GM12891 (cell line): Measurements from ENCODE around the gene SLC44A3.
"Not testable (repeated sequence)": the region's sequence is repeated elsewhere in the genome, so short reads cannot be mapped to it uniquely, and the experiment has no call there.

Source experiments
- DNase-seq: peaks from one replicate; pipeline ENCODE4 v3.0.0; 2011; ENCODE audit warnings: low spot score; ENCODE audit not compliant: insufficient read length
- FAIRE-seq: peaks from 2 replicates; lab custom pipeline; 2011; peaks lifted over from hg19 to GRCh38; lab: Jason Lieb, UNC
- PAX5 ChIP-seq: IDR thresholded peaks from 2 replicates; pipeline ENCODE4 v1.6.1; 2011; ENCODE audit warnings: low read length, moderate library complexity, mild to moderate bottlenecking; ENCODE audit not compliant: insufficient read depth, severe bottlenecking
- POLR2A ChIP-seq: IDR thresholded peaks from 2 replicates; pipeline ENCODE4 v1.6.1; 2011; ENCODE audit warnings: low read depth, low read length, control low read depth
- POLR2AphosphoS5 ChIP-seq: IDR thresholded peaks from 2 replicates; pipeline ENCODE4 v1.6.1; 2011; ENCODE audit warnings: low read depth, low read length, control low read depth
- POU2F2 ChIP-seq: IDR thresholded peaks from 2 replicates; pipeline ENCODE4 v1.6.1; 2011; ENCODE audit warnings: low read depth, mild to moderate bottlenecking, control low read depth, low read length, moderate library complexity
- SPI1 ChIP-seq: IDR thresholded peaks from 2 replicates; pipeline ENCODE4 v1.6.1; 2011; ENCODE audit warnings: low read depth, low read length, control low read depth
- TAF1 ChIP-seq: IDR thresholded peaks from 2 replicates; pipeline ENCODE4 v1.6.1; 2011; ENCODE audit warnings: low read depth, low read length, control low read depth

The SLC44A3 gene

DNA sequence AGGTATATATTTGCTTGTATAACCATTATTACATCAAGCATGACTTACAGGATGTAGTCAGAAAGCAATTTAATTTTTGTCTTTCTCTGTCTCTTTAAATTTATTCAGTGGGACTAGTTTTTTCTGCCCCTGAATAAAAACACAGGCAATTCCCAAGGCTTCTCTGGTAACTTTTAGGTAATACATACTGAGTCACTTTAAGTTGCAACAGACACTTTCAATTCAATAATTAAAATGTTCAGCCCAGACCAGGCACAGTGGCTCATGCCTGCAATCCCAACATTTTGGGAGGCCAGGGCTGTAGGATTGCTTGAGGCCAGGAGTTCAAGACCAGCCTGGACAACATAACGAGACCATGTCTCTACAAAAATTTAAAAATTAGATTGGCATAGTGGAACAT, 12.3 kb downstream of the SLC44A3 start:
- no peak for FAIRE-seq
- no peak for TF ChIP-seq POLR2AphosphoS5
- TF ChIP-seq POLR2A, result no peak
- TF ChIP-seq TAF1, result no peak
- no peak for TF ChIP-seq SPI1
- TF ChIP-seq POU2F2, result no peak
- TF ChIP-seq PAX5, result no peak
- DNase-seq, result no peak

DNA sequence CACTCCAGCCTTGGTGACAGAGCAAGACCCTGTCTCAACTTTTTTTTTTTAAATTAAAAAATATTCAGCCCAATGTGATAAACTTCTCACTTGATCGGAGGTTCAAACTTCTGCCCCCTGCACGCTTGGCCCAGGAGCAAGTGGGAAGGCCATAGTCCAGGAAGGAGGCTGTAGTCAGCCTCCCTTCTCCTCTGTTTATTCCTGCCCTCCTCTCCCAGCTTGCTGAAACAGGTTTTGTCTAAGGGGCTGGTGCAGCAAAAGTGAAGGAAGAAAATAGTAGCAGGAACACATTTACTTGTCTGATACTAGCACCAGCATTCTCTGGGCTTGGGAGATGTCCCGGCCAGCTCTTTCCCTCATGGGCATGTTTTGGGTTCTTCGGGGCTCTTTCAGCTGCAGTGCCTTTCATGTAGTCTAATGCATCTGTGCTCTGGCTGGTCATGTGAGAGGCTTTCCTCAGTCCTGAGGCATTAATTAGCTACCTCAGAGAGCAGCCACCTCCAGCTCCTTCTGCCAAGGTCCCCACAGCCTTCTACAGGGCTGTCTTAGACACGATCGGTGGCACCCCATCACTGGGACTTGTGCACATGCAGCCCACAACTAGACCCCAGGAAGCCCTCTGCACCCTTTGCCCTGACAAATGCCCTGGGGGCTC, 12.9 kb downstream of the SLC44A3 start:
- no peak for FAIRE-seq
- TF ChIP-seq SPI1 (no peak), TAF1 (no peak), POLR2A (no peak), PAX5 (no peak), POU2F2 (no peak), POLR2AphosphoS5 (no peak)
- no peak for DNase-seq

DNA sequence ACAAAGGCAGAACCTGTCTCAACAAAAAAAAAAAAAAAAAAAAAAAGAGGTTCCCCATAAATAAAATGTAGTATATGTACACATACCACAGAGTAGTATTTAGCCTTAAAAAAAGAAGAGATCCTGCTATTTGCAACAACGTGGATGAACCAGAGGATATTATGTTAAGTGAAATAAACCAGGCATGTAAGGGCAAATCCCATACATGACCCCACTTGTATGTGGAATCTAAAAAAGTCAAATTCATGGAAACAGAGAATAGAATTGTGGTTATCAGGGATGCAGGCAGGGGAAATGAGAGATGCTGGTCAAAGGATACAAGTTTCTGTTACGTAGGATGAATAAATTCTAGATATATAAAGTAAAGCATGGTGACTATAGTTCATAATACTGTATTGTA, 16.7 kb downstream of the SLC44A3 start:
- FAIRE-seq (no peak), DNase-seq (no peak)
- TF ChIP-seq PAX5 (no peak), POU2F2 (no peak), POLR2A (no peak), POLR2AphosphoS5 (no peak)

DNA sequence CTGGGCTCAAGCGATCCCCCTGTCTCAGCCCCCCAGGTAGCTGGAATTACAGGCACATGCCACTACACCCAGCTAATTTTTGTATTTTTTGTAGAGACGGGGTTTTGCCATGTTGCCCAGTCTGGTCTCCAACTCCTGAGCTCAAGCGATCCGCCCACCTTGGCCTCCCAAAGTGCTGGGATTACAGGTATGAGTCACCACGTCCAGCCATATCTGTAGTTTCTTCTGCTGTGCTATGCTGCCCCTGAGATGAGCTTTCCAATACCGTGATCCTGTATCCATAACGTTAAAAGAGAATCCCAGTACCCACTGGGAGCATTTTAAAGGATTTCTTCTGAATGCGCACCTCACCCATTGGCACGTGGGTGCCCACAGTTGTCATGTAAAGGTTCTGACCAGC, 20.2 kb downstream of the SLC44A3 start:
- FAIRE-seq, DNase-seq: not testable (repeated sequence)

DNA sequence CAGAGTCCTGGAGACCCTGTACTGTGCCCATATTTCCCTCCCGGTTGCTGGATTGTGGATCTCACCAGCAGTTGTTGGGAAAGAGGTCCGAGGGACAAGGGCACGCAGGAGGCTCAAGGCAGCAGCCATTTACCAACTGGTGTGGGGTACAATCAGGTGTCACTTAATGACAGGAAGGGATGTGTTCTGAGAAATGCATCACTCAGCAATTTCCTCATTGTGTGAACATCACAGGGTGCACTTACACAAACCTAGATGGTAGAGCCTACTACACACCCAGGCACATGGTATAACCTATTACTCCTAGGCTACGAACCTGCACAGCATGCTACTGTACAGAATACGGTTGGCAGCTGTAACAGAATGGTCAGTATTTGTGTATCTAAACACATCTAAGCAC, 20.7 kb downstream of the SLC44A3 start:
- DNase-seq, result no peak
- TF ChIP-seq SPI1 (no peak), POLR2A (no peak), PAX5 (no peak), POU2F2 (no peak), POLR2AphosphoS5 (no peak), TAF1 (no peak)
- no peak for FAIRE-seq

DNA sequence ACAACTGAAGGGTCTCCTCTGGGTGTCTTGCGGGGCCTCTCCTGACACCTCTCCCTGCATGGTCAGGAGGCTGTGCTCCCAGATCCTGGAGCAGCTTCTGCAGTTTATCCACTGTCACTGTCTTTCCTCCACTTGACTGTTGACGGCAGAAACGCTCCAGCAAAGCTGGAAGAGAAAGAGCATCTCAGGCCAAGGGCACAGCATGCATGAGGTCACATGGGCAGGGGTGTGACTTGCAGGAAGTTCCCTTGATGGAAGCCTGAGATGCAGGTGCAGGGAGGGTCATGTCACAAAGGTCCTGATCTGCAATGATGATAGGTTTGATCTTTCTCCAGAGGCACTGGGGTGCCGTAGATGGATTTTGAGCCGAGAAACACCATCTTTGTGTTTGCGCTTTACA, 23.3 kb downstream of the SLC44A3 start:
- DNase-seq (no peak), FAIRE-seq (no peak)
- TF ChIP-seq POLR2AphosphoS5 (no peak), TAF1 (no peak), POLR2A (no peak), PAX5 (no peak), POU2F2 (no peak), SPI1 (no peak)

DNA sequence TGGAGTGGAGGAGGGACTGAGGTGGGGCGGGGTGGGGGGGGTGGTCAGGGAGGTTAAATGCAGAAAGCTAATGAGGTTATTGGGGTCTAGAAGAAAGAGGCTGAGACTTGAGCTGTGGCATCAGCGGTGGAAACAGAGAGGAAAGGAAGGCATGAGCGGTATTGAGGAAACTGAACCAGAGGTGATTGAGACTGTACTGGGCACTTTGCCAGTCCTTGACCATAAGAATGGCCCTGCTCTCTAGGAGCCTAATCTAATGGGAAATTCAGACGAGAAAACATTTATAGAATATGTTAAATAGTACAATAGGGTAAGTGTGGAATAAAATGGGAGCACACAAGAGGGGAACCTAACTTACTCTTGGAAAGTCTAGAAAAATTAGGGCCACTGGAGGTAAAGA, 23.7 kb downstream of the SLC44A3 start:
- DNase-seq, result no peak
- FAIRE-seq, result no peak
- no peak for TF ChIP-seq POU2F2
- no peak for TF ChIP-seq POLR2A
- TF ChIP-seq TAF1, result no peak
- no peak for TF ChIP-seq PAX5
- no peak for TF ChIP-seq SPI1

DNA sequence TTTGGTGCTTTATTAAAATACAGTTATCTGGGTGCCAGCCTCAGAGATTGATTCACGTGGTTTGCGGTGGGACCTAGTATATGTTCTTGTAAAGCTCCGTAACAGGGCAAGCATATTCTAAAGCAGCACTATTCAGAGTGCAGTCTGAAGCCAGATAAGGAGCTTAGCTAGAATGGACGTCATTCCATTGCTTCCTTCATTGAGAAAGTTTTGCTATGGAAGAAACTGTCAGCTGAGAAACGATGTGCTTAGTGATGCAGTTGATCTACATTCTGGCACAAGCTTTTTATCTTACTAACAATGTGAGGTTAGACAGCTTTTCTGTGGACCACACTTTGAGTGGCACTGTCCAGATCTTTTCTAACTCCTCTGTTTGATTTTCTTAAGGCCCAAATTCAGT, 26.2 kb downstream of the SLC44A3 start:
- TF ChIP-seq POLR2AphosphoS5 (no peak), SPI1 (no peak), POLR2A (no peak), POU2F2 (no peak), PAX5 (no peak), TAF1 (no peak)
- DNase-seq (no peak), FAIRE-seq (no peak)

DNA sequence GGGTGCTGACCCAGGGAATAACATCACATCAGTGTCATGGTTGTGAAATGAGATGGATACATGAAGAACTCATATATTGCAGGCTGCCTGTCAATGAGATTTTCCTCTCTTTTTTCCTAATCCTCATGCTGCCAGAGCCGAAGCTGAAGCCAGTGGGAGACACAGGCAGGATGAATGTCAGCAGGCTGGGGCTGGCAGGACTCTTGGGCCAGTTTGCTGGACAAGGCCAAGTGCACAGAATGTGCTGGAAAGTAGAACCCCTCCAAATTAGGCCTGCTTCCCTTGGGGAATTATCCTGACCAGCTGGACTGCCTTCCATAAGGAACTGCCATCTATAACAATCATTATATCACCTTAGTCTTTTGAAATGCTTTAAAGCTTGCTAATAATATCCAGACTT, 31.4 kb downstream of the SLC44A3 start:
- no peak for TF ChIP-seq SPI1
- TF ChIP-seq POU2F2, result no peak
- no peak for TF ChIP-seq TAF1
- no peak for TF ChIP-seq POLR2AphosphoS5
- TF ChIP-seq PAX5, result no peak
- TF ChIP-seq POLR2A, result no peak
- DNase-seq (no peak), FAIRE-seq (no peak)

DNA sequence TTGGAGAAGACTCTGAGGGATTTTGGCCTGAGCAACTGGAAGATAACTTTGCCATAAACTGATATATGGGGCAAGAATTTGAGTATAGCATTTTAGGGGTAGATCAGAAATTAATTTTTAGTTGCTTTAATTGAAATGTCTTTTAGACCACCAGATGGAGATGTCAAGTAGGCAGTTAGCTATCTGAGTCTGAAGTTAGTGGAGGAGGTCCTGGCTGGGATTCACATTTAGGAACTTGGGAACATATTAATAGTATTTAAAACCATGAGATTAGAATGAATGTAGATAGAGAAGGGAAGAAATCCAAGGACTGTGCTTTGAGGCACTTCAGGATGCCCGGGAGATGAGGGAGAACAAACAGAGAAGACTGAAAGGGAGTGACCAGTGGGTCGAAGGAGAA, 32.6 kb downstream of the SLC44A3 start:
- TF ChIP-seq POU2F2, result no peak
- no peak for TF ChIP-seq SPI1
- TF ChIP-seq TAF1, result no peak
- TF ChIP-seq PAX5, result no peak
- TF ChIP-seq POLR2A, result no peak
- TF ChIP-seq POLR2AphosphoS5, result no peak
- FAIRE-seq (no peak), DNase-seq (no peak)
